ENCODE results near the gene WDR49.

The WDR49 gene

DNA sequence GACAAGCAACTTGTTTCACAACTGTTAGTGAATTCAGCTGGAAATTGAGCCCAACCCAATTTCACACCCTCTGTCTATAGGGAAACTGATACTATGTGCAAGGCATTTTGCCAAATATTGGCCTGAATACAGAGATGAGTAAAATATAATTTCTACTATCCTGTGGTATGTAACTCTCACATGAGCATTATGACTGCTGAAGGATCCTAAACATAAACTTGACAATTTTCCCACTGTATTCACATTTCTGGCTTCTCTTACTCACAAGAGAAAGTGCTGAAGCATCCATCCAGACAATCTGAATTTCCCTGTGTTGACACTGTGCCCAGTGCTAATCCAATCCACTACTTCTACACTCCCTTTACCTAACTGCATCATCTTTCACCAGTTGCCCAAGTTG, 208.3 kb downstream of the WDR49 start:
- no peak for DNase-seq (ENCODE audit: low read depth)
- no peak overlapping the region for H3K4me3 ChIP-seq (ENCODE audit: low read depth, low read length)

DNA sequence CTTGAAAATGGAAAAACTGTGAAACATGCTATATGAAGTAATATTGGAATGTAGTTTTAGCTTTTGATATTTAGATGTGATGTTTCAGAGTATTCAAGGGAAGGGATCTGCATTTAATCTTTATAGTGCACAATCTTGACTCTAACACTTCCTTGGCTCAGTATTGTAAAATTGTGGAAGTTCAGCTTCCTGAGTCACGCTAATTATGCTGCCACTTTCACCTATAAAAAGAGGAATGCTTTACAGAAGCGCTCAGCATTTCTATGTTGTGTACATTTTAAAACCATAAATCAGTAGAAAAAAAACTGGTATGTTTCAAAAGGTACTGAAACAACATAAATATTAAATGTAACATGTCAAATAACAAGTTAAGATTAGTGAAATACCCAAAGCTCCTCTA, 212.5 kb downstream of the WDR49 start:
- H3K4me3 ChIP-seq (ENCODE audit: low read depth, low read length) = no peak overlapping the region
- no peak for DNase-seq (ENCODE audit: low read depth)

DNA sequence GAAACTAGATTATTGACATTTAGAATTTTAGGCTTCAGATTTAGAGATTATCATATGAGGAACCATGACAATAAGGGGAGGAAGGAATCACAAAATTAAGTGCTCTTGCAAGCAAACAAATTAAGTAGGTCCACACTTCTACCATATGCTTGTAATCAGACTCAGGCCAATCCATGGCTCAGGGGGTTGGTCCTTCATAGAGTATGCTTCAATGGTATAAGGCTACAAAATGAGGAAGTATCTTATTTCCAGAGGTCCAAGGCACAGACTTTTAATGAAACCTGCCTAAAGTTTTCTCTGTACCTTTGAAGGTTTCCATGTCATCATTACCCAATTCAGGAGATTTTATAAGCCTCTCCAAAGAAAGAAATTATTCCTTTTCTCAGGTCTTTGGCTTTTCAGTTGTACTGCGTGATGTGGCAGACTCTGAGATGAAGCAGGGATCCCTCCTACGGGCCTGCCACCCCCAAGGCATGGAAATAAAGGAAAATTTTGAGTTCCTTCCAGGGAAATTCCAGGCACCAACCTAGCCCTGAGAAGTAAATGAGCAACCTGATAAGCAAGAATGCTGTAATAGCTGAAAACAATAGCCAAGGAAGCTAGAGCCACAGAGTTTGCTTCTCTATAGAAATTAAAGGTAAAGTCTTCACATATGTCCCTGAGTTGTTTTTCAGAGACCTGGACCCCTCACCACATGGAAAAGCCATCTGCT, 216.2 kb downstream of the WDR49 start:
- H3K4me3 ChIP-seq (ENCODE audit: low read depth, low read length) = no peak overlapping the region
- DNase-seq (ENCODE audit: low read depth) = no peak

Measured in skeletal muscle cell (primary cell).